HS-27A (cell line): ENCODE results near the gene ZFP36.

Source experiments
- DNase-seq: peaks from one replicate; pipeline ENCODE4 v3.0.0-alpha.2; 2012; ENCODE audit warnings: low read depth, missing footprints

Gene ZFP36

GRCh38 chr19:39384839-39385568, 21.6 kb upstream of the ZFP36 start:
- no peak for DNase-seq

GRCh38 chr19:39385629-39386411, 20.8 kb upstream of the ZFP36 start:
- no peak for DNase-seq

- DNase-seq = no peak
These were observed 20.1 kb upstream of the ZFP36 start for GRCh38 chr19:39386557-39386956.

- no peak for DNase-seq
These were observed 18.0 kb upstream of the ZFP36 start for GRCh38 chr19:39388657-39389056.

GRCh38 chr19:39389631-39390414, 16.8 kb upstream of the ZFP36 start:
- no peak for DNase-seq

- no peak for DNase-seq
These were observed 16.2 kb upstream of the ZFP36 start for GRCh38 chr19:39390451-39390750.

GRCh38 chr19:39390751-39391437, 15.8 kb upstream of the ZFP36 start, which contains the start of the genes MED29 and PAF1:
Gene MED29 (plus strand): TSS chr19:39391378. CDS start chr19:39391423, 45 bp downstream.
Gene PAF1 (minus strand): TSS chr19:39391106. CDS start chr19:39390864, 242 bp downstream.
- DNase-seq = peak; percentile 100

GRCh38 chr19:39397360-39398296, 9.0 kb upstream of the ZFP36 start:
- DNase-seq = peak; percentile 75

GRCh38 chr19:39398297-39398864, 8.3 kb upstream of the ZFP36 start:
- DNase-seq = peak; percentile 88

- DNase-seq = no peak
These were observed 7.0 kb upstream of the ZFP36 start for GRCh38 chr19:39399668-39400050.

GRCh38 chr19:39400061-39400460, 6.6 kb upstream of the ZFP36 start:
- no peak for DNase-seq

GRCh38 chr19:39401070-39401548, 5.5 kb upstream of the ZFP36 start:
- DNase-seq = no peak

GRCh38 chr19:39401549-39402345, 4.9 kb upstream of the ZFP36 start:
- no peak for DNase-seq

GRCh38 chr19:39402346-39403300, 4.0 kb upstream of the ZFP36 start:
- peak; percentile 83 for DNase-seq

GRCh38 chr19:39403331-39404312, 3.0 kb upstream of the ZFP36 start:
- DNase-seq = peak; percentile 100

GRCh38 chr19:39405261-39405957, 1.2 kb upstream of the ZFP36 start:
- DNase-seq = no peak
